Stimulated activated naive CD8-positive, alpha-beta T cell treated with anti-CD3 and anti-CD28 coated beads, Interleukin-15, Interleukin-2, amounts not matched to agents 100 ng/mL and 50 ng/mL, for 24 hours (primary cell): ENCODE data around the gene TNIK.

Source experiments
- H3K27ac Mint-ChIP-seq: one replicate; pipeline ENCODE4 v1.8.0; 2021; ENCODE audit warnings: mild to moderate bottlenecking, mixed read lengths
- H3K27me3 Mint-ChIP-seq: one replicate; pipeline ENCODE4 v1.8.0; 2021; ENCODE audit warnings: mixed read lengths
- H3K36me3 Mint-ChIP-seq: one replicate; pipeline ENCODE4 v1.8.0; 2021; ENCODE audit warnings: low read depth, mixed read lengths
- H3K4me1 Mint-ChIP-seq: one replicate; pipeline ENCODE4 v1.8.0; 2021; ENCODE audit warnings: low read depth, mixed read lengths
- H3K4me3 Mint-ChIP-seq: one replicate; pipeline ENCODE4 v1.8.0; 2021; ENCODE audit warnings: mild to moderate bottlenecking, mixed read lengths
- H3K9me3 Mint-ChIP-seq: one replicate; pipeline ENCODE4 v1.8.0; 2021; ENCODE audit warnings: mixed read lengths

TNIK gene

GRCh38 chr3:171459942-171460724 is at the start of gene TNIK:
TSS of gene TNIK (minus strand) at chr3:171460405. CDS start at chr3:171460063, 342 bp downstream.
- Mint-ChIP-seq H3K4me1 (peaks cover 52% of the 10 kb centered on the region), H3K27ac (peak within 1 kb of the TSS; percentile 83), H3K9me3 (no peaks in the 10 kb centered on the region), H3K4me3 (peak within 1 kb of the TSS; percentile 92), H3K36me3 (no peaks in the 10 kb centered on the region), H3K27me3 (no peaks in the 10 kb centered on the region)

GRCh38 chr3:171508676-171509075 is 48.5 kb upstream of the TNIK start:
- no peak overlapping the region for H3K27ac Mint-ChIP-seq
- peaks cover 4% of the 10 kb centered on the region for H3K9me3 Mint-ChIP-seq
- no peaks in the 10 kb centered on the region for H3K4me1 Mint-ChIP-seq
- no peaks in the 10 kb centered on the region for H3K27me3 Mint-ChIP-seq
- H3K4me3 Mint-ChIP-seq: no peak overlapping the region
- H3K36me3 Mint-ChIP-seq: no peaks in the 10 kb centered on the region

- Mint-ChIP-seq H3K4me1 (no peaks in the 10 kb centered on the region), H3K36me3 (no peaks in the 10 kb centered on the region), H3K9me3 (peaks cover 4% of the 10 kb centered on the region), H3K27me3 (no peaks in the 10 kb centered on the region), H3K27ac (no peak overlapping the region), H3K4me3 (no peak overlapping the region)
These were observed 48.0 kb upstream of the TNIK start for GRCh38 chr3:171508206-171508605.

GRCh38 chr3:171506743-171507319 is 46.6 kb upstream of the TNIK start:
- Mint-ChIP-seq H3K27ac (no peak overlapping the region), H3K36me3 (no peaks in the 10 kb centered on the region), H3K4me3 (no peak overlapping the region), H3K9me3 (peaks cover 4% of the 10 kb centered on the region), H3K27me3 (no peaks in the 10 kb centered on the region), H3K4me1 (no peaks in the 10 kb centered on the region)

- Mint-ChIP-seq H3K27me3 (no peaks in the 10 kb centered on the region), H3K4me1 (no peaks in the 10 kb centered on the region), H3K36me3 (no peaks in the 10 kb centered on the region), H3K4me3 (no peak overlapping the region), H3K27ac (no peak overlapping the region), H3K9me3 (peaks cover 4% of the 10 kb centered on the region)
These were observed 45.7 kb upstream of the TNIK start for GRCh38 chr3:171505822-171506333.

GRCh38 chr3:171504376-171504775 is 44.2 kb upstream of the TNIK start:
- Mint-ChIP-seq H3K9me3 (peaks cover 4% of the 10 kb centered on the region), H3K36me3 (no peaks in the 10 kb centered on the region), H3K27me3 (no peaks in the 10 kb centered on the region), H3K4me1 (peaks cover 4% of the 10 kb centered on the region), H3K4me3 (no peak overlapping the region), H3K27ac (no peak overlapping the region)

- Mint-ChIP-seq H3K4me3 (no peak overlapping the region), H3K36me3 (no peaks in the 10 kb centered on the region), H3K27ac (no peak overlapping the region), H3K4me1 (peaks cover 6% of the 10 kb centered on the region), H3K27me3 (no peaks in the 10 kb centered on the region), H3K9me3 (peaks cover 4% of the 10 kb centered on the region)
These were observed 43.6 kb upstream of the TNIK start for GRCh38 chr3:171503817-171504216.

- Mint-ChIP-seq H3K36me3 (no peaks in the 10 kb centered on the region), H3K9me3 (peaks cover under 1% of the 10 kb centered on the region), H3K4me1 (peaks cover 19% of the 10 kb centered on the region), H3K27ac (no peak overlapping the region), H3K4me3 (no peak overlapping the region), H3K27me3 (no peaks in the 10 kb centered on the region)
These were observed 38.7 kb upstream of the TNIK start for GRCh38 chr3:171498921-171499320.

- H3K36me3 Mint-ChIP-seq: no peaks in the 10 kb centered on the region
These were observed 37.3 kb upstream of the TNIK start for GRCh38 chr3:171497468-171497867.

GRCh38 chr3:171495413-171495812 is 35.2 kb upstream of the TNIK start:
- peaks cover 42% of the 10 kb centered on the region for H3K4me1 Mint-ChIP-seq
- no peaks in the 10 kb centered on the region for H3K36me3 Mint-ChIP-seq
- no peaks in the 10 kb centered on the region for H3K27me3 Mint-ChIP-seq
- peaks cover 3% of the 10 kb centered on the region for H3K9me3 Mint-ChIP-seq
- no peak overlapping the region for H3K27ac Mint-ChIP-seq
- no peak overlapping the region for H3K4me3 Mint-ChIP-seq

More at GRCh38 chr3:171497468-171497867, 37.3 kb upstream of the TNIK start:
- Mint-ChIP-seq H3K27ac (no peak overlapping the region), H3K4me1 (peaks cover 25% of the 10 kb centered on the region), H3K27me3 (no peaks in the 10 kb centered on the region), H3K9me3 (peaks cover 3% of the 10 kb centered on the region), H3K4me3 (no peak overlapping the region)

GRCh38 chr3:171494457-171495109 is 34.4 kb upstream of the TNIK start:
- Mint-ChIP-seq H3K27ac (peak overlapping the region; percentile 11), H3K36me3 (no peaks in the 10 kb centered on the region), H3K4me1 (peaks cover 40% of the 10 kb centered on the region), H3K4me3 (no peak overlapping the region), H3K27me3 (no peaks in the 10 kb centered on the region), H3K9me3 (peaks cover 3% of the 10 kb centered on the region)

GRCh38 chr3:171491361-171491760 is 31.2 kb upstream of the TNIK start:
- Mint-ChIP-seq H3K4me3 (peak overlapping the region; percentile 66), H3K9me3 (peaks cover 3% of the 10 kb centered on the region), H3K4me1 (peaks cover 35% of the 10 kb centered on the region), H3K36me3 (no peaks in the 10 kb centered on the region), H3K27me3 (no peaks in the 10 kb centered on the region), H3K27ac (peak overlapping the region; percentile 82)

GRCh38 chr3:171490901-171491300 is 30.7 kb upstream of the TNIK start:
- peak overlapping the region; percentile 66 for H3K4me3 Mint-ChIP-seq
- peaks cover 35% of the 10 kb centered on the region for H3K4me1 Mint-ChIP-seq
- no peaks in the 10 kb centered on the region for H3K27me3 Mint-ChIP-seq

GRCh38 chr3:171489348-171489747 is 29.1 kb upstream of the TNIK start:
- Mint-ChIP-seq H3K27me3 (no peaks in the 10 kb centered on the region), H3K36me3 (no peaks in the 10 kb centered on the region), H3K27ac (no peak overlapping the region), H3K4me3 (no peak overlapping the region), H3K4me1 (peaks cover 27% of the 10 kb centered on the region), H3K9me3 (peaks cover 3% of the 10 kb centered on the region)

More at GRCh38 chr3:171490901-171491300, 30.7 kb upstream of the TNIK start:
- H3K36me3 Mint-ChIP-seq: no peaks in the 10 kb centered on the region
- H3K9me3 Mint-ChIP-seq: peaks cover 3% of the 10 kb centered on the region
- H3K27ac Mint-ChIP-seq: peak overlapping the region; percentile 82

- Mint-ChIP-seq H3K4me3 (no peak overlapping the region), H3K27ac (no peak overlapping the region), H3K36me3 (no peaks in the 10 kb centered on the region), H3K9me3 (no peaks in the 10 kb centered on the region), H3K27me3 (no peaks in the 10 kb centered on the region), H3K4me1 (peaks cover 19% of the 10 kb centered on the region)
These were observed 28.3 kb upstream of the TNIK start for GRCh38 chr3:171488479-171488878.
